ENCODE results near the gene SLC9A5.

GRCh38 chr16:67259705-67260104 lies 10.9 kb downstream of the SLC9A5 start:
- TF ChIP-seq RCOR1 (conservative IDR thresholded peaks at IDR 0.05; ENCODE audit: low read depth, low read length) (no peak), POLR2A (IDR thresholded peaks at IDR 0.05; ENCODE audit: low read depth, low read length) (no peak), USF1 (IDR thresholded peaks at IDR 0.05; ENCODE audit: borderline replicate concordance, extremely low read length, insufficient read depth, low read depth, low read length) (no peak), ZNF217 (IDR thresholded peaks at IDR 0.05) (no peak), SMARCA5 (IDR thresholded peaks at IDR 0.05) (no peak), ATF2 (IDR thresholded peaks at IDR 0.05; ENCODE audit: low read length) (no peak), ZNF274 (IDR thresholded peaks at IDR 0.05; ENCODE audit: insufficient read depth, insufficient read length) (no peak), CHD2 (IDR thresholded peaks at IDR 0.05; ENCODE audit: borderline replicate concordance, low read depth, low read length) (no peak), POLR2AphosphoS5 (IDR thresholded peaks at IDR 0.05; ENCODE audit: low read length) (no peak), MAX (IDR thresholded peaks at IDR 0.05; ENCODE audit: low read depth, low read length) (no peak), CTCF (IDR thresholded peaks at IDR 0.05 in 2 of 3, conservative IDR thresholded peaks at IDR 0.05 in 1 of 3; ENCODE audit: control insufficient read depth in 2 of 3, extremely low read depth in 1 of 3, insufficient read depth in 1 of 3, low read depth in 3 of 3, low read length in 3 of 3) (no peak), RAD21 (IDR thresholded peaks at IDR 0.05; ENCODE audit: insufficient read depth, low read depth, low read length) (no peak), IKZF1 (conservative IDR thresholded peaks at IDR 0.05) (no peak), ZNF592 (IDR thresholded peaks at IDR 0.05) (no peak)
